GM19438 (cell line): ENCODE measurements around the gene BTBD9.

Experiments
- ATAC-seq: cut with Tn5 transposase; IDR thresholded peaks from one replicate; pipeline ENCODE4 v1.9.1; 2021; ENCODE audit warnings: low read depth; ENCODE audit not compliant: unreplicated experiment

Gene BTBD9

DNA sequence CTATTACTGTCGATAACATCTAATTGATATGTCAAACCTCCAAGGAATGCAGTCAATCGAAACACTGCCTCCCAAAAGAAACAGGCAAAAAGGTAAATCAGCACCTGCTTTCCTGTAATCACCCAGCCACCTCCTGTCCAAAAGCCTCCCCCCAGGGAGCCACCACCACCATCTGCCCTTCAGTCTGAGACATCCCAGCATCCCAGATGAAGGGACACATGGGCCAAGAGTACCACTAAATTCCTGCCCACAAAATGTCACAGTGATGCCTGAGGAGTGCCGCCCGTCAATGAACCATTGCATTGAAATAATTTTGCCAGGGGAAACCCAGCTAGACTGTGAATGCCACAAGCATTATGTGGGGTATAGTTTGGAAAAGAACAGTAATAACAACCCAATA, 418.5 kb downstream of the BTBD9 start:
- no peak for ATAC-seq

DNA sequence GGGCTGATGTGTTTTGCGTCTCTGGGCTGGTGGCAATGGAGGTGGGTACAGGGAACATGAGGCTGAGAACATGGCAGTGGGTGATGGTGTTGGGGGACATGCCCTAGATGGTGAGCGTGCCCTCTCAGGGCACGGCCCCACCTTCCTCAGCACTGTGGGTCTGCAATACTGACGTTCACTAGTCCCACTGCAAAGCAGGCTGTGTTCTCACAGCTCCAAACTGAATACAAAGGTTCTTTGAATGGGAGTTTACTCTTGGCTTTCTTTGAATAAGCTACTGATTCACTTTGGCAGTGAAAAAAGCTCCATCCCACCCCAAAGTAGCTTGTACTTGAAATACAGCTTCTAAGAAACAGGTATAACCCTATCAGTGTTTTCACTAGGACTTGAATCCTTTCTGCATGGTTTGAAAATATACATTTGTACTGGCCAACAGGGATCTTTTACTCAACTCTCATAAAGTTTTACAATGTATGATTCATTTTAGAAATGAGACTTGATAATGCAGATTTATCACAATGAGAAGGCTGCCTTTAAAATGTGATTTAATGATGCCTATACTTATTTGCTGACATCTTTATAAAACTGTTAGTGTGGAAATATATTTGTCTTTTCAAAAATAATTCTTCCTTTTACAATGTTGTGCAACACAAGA, 419.5 kb downstream of the BTBD9 start:
- no peak for ATAC-seq

DNA sequence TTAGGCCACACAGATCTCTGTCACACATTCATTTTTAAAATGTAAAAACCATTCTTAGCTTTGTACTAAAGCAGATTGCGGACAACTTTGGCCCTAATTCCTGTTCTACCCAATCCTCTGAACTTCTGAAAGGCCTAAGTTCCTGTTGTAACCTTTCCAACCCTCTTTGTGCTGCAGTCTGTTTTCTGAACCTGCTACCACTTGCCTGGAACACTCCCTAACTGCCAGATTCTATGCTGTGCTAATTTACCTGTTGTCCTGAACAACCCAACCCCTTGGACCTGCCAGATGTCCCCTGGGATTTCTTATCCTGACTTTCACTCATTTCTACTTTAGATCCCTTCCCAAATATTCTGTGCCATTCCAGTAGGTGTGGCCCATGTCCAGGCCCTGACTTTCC, 421.5 kb downstream of the BTBD9 start:
- ATAC-seq: no peak

DNA sequence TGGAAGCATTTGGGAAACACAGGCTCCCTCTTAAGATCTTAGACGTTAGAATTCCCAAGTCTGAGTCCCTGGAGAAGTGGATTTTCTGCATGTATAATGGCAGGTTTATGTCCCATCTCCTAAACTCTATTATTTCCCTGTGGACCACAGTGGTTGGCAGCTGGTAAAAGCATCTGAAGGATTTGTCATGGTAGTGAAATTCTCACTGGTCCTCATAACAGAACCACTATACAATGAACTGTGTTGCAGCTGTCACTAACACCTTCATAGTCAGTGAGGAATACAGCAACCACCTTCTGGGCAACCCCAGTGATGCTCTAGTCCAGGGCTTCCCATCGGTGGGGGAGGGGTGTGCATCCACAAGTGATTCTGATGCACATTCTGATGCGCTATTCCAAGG, 423.3 kb downstream of the BTBD9 start:
- ATAC-seq: no peak

DNA sequence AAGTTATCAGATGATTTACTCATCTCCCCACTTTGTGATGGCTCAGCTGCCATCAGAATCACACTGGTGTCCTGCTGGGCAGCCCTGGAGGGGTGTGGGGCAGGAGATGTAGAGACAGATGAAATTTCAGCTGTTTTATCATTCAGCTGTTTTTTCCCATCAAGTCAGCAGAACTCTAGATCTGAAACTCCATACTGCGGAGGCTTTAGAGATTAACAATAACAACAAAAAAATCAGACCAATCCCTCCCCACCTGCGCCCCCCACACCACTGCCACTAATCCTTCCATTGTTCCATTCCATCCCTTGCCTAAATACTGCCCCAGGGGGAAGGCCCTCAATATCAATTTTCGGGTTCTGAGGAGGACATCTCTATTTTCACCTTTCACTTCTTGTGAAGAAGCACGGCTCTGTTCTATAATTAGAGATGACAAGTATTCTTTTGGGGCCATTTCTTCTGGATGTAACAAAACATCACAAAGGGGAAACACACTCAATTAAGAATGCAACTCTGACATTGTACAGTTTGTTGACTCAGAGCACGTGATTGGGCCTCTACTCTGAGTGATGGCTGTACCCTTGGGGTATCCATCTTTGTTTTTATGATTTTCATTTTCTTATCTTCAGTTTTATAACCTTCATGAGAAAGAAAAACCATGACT, 423.9 kb downstream of the BTBD9 start:
- no peak for ATAC-seq

DNA sequence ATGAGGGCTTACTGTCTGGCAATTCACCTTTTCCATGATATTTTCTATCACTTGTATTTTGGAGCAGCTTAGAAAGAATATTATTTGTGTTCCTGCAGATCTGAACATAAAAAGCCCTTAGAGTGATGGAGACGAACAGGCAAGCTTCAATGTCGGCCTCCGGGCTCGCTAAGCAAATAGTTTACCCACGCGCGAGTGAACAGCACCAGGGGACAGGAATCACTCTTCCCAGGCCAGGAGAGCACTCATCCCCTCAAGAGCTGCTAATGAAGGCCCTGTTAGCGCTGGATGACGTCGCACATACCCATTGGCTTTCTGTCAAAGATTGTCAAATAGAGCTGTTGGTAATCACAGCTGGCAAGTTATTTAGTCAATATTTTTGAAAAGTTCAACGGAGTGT, 424.5 kb downstream of the BTBD9 start:
- no peak for ATAC-seq

DNA sequence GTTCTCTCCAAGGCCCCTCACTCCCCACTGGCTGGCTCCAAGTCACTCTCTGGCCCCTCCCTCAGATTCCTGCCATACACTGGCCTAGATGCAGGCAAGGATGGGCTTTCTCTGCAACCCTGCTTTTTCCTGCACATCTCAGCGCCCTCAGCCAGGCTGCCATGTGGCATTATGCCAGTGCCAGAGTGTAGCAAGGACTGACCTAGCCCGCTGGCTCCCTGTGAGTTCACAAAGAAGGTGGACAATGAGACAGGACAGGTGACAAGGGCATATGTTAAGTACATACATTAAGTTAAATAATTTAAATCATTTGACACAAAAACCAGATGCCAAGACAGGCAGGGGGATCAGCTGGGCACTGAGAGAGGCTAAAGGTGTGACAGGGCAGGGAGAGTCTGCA, 425.6 kb downstream of the BTBD9 start:
- ATAC-seq: no peak

DNA sequence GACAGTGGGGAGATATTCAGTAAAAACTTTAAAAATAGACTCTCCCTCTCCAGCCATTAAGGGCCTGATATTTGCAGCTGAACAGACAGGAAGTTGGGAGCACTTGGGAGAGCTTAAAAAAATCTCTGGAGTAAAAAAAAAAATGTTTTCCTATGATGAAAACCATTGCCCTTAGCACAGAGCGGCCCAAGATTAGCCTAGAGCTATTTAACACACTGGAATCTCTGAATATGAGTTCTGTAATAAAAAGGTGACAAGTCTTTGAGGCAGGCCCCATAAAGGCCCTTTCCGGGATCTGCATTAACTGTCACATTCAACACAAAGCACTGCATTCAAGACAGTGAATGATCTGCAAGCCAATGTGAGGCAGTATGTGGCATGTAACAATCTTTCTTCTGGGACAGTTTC, 426.5 kb downstream of the BTBD9 start:
- no peak for ATAC-seq

DNA sequence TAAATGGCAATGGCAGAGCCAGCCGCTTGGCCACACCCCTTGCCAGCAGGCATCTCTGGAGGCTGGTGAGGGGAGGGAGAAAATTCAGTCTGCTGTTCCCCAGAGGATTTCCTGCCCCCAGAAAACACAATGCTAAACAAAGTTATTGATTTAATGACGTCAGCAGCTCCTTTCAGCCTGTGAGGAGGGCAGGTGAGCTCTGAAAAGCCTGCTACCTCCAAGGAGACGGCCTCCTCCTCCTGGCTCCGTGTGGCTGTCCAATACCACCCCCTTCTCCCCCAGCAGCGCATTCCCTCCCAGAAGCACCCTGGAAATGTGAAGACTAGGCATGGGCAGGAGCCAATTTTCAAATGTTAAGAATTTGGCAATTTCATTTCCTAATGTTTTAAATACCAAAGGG, 427.1 kb downstream of the BTBD9 start:
- no peak for ATAC-seq

DNA sequence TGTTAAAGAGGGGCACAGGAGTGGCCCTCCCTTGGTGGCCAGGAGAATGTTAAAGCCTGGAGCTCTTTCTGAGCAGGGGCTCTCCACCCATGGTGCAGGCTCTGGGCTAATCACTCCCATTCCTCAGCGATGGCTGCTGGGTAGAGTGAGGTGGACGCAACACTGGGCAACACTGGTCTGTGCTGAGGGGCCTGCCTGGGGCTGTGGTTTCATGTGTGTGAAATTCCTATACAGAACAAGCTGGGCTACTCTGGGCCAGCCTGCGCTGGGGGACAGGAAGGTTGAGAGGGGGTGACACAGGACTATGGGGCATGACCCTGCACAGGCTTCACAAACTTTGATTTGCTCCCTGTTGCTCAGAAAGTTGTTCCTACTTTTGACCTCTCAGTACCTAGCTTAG, 427.6 kb downstream of the BTBD9 start:
- ATAC-seq: no peak

DNA sequence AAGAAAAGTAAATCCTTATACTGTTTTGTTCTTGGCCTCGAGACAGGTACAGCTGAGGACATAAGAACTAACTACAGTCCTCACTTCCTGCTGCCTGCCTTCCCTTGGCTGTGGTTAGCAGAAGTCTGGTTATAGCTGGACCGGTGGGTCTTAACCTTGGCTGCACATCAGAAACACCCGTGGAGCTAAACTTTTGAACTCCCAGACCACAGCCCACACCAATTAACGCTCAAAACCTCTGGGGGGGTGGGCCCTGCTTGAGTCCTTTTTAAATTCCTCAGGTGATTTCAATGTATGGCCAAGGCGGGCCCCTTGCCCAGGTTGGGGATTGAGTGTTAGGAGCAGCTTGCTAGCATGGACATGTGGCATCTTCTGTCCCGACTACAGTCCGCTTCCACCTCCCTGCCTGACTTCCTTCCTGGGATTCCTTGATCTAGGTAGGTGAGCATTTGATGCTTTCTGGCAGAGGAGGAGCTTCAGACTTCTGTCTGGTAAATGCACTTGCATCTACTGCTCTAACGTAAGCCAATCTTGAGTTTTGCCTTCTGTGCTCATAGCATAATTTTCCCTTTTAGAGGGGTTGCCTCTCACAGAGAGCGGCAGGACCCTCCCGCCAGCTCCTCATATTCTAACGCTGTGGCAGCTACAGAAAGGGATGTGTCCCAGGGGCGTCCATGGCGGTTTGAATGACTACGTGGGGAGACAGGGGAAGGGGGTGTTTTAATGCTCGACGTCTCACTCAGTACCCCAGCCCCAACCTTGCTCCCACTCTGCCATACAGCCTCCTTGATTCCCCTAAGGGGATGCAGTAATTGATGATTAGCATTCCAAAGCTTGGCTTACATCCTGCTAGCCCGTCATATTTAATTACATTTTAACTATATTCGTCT, 430.1 kb downstream of the BTBD9 start:
- no peak for ATAC-seq

DNA sequence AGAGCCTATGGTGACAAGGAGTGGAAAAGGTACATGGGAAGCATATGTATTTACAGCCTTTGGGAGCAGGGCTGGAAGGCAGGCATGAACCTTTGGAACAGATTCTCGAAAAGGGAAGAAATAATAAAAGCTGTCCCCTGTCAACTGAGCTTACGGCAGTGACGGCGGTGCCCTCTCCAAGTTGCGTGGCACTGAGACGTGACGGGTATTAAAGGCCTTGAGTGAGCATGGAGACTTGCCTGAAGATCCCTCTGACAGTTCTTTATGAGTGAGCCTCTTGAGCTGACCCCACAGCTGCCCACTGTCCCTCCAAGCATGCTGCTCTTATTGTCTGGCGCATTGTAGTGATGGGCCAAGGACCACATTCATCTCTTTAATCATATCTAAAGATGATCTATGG, 431.7 kb downstream of the BTBD9 start:
- no peak for ATAC-seq

DNA sequence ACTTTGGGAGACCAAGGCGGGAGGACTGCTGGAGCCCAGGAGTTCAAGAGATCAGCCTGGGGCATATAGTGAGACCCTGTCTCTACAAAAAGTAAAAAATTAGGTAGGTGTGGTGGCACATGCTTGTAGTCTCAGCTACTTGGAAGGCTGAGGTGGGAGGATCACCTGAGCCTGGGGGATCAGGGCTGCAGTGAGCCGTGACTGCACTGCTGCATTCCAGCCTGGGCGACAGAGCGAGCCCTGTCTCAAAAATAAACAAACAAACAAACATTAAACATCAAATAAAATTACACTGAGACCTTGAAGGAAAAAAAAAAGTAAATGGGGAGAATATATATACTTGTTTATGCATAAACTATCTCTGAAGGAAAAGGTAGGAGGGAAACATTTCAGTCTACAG, 432.4 kb downstream of the BTBD9 start:
- ATAC-seq: no peak

DNA sequence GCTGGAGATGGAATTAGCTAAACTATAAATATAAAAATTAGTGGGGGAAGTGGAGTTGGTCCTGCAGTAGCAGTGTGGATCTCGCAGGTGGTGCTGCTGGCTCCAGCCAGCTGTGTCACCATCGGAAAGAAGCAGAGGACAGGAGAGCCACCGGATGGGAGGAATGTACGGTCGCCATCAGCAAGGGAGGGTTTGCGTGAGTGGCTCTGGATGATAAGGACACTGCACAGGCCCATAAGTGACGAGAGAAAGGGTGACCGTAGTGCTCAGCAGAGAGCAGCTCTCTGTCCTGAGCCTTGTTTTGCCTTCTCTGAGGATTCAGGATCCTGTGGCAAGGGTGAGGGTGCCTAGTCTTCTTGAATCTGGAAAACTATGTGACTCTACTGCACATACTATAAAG, 441.5 kb downstream of the BTBD9 start:
- no peak for ATAC-seq

DNA sequence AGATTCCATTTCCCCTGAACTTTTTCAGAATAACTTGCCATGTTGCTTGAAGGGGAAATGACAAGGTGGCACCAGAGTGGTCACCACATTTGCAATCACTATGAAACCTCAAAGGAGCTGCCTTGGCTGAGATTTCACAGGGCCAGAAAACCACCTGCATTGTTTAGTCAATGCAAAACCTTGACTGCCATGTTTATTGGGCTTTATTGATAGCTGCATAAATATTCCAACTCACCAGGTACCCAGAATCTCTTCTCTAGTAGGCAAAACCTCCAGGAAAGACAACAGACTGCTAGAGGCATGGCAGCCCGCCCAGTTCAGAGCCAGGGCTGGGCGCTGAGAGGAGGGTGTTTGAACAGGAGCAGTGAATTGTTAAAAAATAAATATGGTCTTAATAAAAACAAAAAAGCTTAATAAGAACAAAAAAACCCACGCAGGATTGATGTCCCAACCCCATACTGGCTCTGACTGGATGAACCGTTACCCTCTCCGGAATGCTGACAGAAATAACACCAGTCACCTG, 444.6 kb downstream of the BTBD9 start:
- no peak for ATAC-seq

DNA sequence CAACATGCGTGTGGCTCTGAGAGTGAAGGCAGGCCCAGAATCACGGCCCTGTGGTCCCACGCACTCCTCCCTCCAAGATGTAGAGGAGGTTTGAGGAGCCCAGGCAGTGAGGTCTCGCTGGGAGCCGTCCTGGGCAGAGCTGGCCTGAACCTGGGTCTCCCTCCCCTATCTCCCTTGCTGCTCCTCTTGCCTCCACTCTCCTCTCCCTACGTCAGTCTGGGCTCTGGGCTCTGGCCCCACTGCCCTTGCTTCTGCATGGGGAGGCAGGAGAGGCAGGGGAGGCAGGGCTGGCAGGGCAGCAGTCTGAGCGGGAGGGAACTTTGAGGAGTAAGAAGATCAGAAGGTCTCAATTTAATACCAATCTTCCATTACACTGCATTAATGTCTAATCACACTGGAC, 445.1 kb downstream of the BTBD9 start:
- no peak for ATAC-seq

DNA sequence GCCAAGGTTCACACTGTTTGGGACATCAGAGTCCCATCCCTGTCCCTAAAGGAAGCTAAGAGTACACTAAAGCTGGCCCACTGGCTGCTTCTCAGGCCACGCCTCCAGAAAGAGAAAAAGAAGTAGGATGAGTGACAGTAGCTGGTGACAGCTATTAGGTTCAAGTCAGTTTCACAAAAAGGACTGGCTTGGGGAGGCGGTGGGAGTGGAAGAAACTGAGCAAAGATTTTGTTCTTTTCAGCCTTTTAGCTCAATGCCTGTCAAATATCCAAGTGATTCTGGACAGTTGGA, 445.5 kb downstream of the BTBD9 start:
- ATAC-seq: no peak

DNA sequence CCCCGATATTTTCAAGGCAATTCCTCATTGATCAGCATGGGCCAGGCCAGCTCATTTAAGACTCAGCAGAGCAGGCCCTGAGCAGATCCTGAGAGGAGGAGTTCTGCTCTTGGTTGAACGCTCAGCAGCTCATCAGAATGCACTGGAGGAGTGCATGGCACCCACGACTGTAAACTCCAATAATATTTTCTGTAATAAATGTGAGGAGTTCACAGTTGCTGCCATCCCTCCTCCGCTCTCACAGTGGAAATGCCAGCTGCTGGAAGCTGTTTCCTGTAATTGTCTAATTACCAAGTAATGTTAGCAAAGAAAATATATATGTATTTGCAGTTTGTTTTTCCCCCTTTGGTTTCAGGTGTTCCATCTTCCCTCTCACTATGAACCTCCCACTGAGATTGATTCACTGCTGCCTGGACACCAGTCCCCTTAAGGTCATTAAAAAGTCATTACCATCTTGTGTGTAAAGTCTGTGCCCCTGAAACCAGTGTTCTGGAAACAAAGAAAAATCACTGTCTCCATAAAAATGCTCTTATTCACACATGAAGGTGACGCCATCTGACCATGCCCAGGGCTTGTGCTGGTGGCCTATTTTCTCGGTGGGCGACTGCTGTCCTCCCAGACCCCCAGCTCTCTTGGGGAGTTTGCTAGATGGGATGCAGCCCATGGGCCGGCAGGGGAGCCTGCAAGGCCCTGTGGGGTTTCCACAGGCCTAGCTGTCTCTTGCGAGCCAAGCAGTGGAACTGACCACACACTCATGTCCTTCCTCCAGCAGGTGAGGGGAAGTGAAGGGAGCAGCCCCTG, 446.0 kb downstream of the BTBD9 start:
- ATAC-seq: no peak

DNA sequence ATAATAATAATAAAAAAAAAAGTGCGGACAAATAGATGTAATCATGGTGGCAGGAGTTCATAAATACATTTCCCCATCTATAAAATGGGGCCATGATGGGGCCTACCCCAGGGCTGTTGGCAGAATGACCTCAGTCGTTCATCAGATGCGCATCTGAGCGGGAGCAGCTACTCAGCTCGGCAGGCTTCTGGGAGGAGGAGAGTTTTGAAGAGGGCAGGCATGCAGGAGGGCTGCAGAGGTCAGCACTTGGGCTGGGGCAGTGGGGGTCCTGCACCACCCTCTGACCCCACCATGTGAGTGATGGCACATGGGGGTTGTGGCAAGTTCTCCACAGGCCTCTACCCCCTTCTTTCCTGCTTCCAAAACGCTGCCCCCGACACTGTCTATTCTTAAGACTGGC, 446.7 kb downstream of the BTBD9 start:
- no peak for ATAC-seq

DNA sequence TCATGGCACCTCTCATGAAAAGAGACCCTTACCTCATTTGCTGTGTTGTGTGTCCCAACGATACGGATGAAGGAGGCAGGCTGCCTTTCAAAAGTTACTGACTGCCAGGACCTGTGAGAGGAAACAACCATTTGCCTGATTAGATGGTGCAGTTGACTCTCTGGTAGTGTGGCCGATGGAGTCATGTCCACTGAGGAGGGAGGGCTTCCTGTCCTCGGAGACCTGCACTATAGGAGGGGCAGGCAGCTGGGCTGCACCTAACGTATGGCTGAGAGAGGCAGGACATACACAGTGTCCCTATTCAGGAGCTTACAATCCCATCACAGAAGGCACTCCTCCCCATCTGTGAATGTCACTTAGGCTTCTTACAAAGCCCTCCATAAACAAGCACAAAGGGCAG, 447.2 kb downstream of the BTBD9 start:
- no peak for ATAC-seq

DNA sequence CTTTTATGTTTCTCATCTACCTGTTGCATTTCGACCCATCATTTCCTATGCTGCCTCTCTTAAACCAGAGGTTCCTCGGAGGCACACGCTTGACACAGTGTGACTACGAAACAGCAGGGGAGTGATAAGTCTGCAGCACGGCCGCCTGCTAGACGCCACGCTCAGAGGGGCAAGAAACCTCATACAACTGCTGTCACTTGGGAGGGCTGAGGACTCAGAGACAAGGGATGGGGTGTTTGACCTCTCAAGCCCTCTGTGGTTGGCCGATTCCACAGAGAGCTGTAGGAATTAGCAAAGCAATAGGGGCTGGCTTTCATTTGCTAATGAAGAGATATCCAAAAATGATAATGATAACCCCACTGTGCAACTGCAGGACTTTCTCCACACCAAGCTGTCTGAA, 447.7 kb downstream of the BTBD9 start:
- no peak for ATAC-seq
